Central memory CD4-positive, alpha-beta T cell (primary cell): ENCODE results near the gene EPB41.

Experiments
- DNase-seq: peaks from one replicate; pipeline ENCODE4 v3.0.0; 2022

Gene EPB41

GRCh38 chr1:28891256-28891655 lies 23.1 kb upstream of the EPB41 start:
- no peak for DNase-seq

- DNase-seq = peak; percentile 21
These were observed 20.8 kb upstream of the EPB41 start for GRCh38 chr1:28893403-28894102.

DNA sequence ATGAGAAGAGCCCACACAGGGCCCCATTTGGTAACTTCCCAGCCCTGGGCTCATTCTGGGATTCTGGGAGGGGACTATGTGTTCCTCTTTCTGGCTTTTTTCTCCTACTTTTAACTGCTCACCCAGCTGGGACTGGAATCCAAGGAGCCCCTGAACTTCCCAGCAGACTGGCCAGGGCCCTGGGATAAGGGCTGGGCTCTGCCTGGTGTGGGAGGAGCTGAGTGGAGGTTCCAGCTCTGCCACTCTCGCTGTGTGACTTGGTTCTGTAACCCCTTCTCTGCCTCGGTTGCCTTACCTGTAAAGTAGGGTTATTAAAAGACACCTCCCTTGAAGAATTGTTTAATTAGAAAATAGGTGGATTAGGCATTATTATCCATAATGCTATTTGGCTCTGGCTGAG lies 19.6 kb upstream of the EPB41 start:
- DNase-seq = no peak

DNA sequence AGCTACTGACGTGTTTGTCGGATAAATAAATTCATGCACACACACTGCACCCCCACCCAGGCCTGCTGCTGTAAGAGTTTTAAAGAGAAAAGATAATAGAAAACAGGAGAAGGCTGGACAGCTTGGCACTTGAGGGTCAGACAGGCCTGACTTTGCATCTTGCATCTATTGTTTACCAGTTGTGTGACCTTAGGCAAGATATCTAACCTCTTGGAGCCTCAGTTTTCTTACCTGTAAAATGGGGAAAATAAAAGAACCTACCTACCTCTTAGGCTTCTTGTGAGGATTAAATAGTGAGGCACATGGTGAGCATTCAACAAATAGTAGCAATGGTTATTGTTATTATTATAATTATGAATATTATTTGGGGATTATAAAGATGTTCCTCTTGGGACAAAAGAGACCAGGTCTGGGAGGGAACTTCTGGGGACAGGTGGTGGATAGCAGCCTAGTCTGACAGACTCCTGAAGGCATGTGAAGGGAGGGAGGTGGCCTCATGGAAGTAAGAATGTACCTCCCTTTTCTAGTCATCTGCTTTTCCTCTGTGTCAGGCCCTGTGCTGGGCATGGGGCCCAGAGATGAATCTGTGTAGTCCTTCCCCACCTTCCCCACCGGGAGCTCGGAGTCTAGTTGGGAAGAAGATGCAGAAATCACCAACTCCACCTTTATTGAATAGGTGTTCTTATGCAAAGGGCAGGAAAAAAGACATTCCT lies 18.3 kb upstream of the EPB41 start:
- DNase-seq = no peak

DNA sequence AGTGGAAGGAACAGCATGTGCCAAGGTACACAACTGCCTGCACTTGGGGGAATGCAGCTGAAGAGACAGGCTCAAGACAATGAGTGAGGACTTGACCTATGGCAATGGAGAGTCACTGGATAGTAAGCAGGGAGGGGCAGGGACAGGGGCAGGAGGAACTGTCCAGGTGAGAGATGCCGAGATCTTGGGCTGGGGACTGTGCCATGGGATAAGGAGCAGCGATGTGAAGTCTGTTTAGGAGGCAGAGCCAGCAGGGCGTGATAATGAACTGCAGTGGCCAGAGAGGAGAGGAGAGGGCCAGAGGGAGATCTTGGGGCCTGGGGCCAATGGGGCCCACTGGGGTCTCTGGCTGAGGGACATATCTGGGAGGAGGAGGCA lies 17.8 kb upstream of the EPB41 start:
- DNase-seq = no peak

GRCh38 chr1:28897789-28898188 lies 16.6 kb upstream of the EPB41 start:
- DNase-seq = no peak

DNA sequence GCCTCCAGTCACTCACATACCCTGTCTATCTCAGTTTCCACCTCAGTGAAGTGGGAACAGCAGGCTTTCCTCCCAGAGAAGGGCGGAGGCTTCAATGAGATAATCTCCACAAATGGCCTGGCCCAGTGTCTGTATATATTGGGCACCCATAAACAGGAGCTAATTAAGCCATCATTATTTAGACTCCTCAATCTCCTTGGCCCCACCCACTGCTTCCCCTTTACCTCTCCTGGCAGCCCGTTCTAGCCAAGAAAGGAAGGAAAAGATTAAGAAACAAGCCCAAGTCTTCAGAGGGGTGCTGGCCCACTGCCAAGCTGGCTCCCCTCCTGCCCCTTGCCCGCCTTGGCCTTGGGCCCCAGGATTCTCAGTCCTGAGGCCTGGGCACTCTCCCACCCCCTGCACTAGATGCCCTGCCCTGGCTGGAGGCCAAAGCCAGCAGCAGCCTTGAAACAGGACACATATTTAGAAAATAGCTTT lies 15.9 kb upstream of the EPB41 start:
- DNase-seq = no peak

DNA sequence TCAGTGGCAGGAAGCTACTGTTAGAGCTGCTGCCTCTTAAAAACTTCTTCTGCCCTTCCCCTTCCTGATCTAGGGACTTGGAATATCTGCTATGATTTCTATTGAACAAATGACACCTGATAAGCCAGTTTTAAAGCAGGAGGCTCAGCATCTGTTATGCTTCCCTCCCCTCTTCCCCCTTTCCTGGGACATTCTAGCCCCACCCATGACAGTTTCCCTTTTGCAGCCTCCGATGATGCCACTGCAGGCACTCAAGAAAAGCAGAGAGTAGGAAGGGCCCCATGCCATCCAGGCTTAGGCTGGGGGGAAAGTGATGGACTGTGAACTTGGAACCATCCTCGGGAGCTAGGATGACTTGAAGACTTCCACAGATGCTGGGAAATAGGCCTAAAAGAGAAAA lies 15.1 kb upstream of the EPB41 start:
- DNase-seq = no peak

- no peak for DNase-seq
These were observed 13.8 kb upstream of the EPB41 start for GRCh38 chr1:28900562-28900961.

GRCh38 chr1:28902738-28903137 lies 11.6 kb upstream of the EPB41 start:
- DNase-seq = no peak

- DNase-seq = no peak
These were observed 8.3 kb upstream of the EPB41 start for GRCh38 chr1:28905921-28906666.

- no peak for DNase-seq
These were observed 5.2 kb upstream of the EPB41 start for GRCh38 chr1:28909198-28909597.

- DNase-seq = no peak
These were observed 3.8 kb upstream of the EPB41 start for GRCh38 chr1:28910379-28911115.

GRCh38 chr1:28913786-28914227 lies 562 bp upstream of the EPB41 start:
- DNase-seq = no peak

DNA sequence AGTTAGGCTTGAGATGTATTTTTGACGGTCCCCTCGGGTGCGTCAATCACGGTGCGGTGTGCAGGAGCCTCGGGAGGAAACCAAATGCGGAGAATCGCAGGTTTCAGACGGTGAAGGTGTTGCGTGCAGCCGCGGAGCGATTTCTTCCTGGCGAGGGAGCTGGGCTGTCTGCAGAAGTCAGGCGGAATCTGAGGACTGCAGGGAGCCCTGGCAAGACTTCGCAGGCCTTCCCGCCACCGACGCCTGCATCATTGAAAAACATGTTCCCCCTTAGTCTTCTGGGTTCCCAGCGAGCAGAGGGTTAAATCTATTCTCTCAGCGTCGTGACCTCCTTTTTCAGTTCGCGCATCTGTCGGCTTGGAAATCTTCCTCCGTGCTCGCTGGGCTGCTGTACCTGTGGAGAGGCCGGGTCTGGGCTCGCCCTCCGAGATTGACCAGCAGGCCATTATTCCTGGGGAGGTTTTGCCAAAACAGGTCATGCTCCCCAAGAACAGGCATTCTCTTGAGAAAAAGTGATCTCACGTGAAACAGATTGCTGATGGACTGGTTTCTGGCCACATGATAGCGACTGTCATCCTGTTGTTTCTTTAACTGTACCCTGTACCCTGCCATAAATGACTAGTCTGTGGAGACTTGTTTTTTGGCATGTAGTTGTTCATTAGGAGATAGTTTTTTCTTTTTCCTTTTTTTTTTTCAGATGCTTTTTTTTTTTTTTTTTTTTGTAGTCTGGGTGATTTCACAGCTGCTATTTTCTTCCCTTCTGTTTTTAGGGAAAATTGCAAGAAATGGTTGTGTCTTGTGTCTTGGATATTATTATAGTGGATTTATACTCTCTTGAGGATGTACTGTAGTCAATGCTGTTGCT lies 894 bp downstream of the EPB41 start:
- peak; percentile 55 for DNase-seq

- no peak for DNase-seq
These were observed 3.4 kb downstream of the EPB41 start for GRCh38 chr1:28917757-28918118.

DNA sequence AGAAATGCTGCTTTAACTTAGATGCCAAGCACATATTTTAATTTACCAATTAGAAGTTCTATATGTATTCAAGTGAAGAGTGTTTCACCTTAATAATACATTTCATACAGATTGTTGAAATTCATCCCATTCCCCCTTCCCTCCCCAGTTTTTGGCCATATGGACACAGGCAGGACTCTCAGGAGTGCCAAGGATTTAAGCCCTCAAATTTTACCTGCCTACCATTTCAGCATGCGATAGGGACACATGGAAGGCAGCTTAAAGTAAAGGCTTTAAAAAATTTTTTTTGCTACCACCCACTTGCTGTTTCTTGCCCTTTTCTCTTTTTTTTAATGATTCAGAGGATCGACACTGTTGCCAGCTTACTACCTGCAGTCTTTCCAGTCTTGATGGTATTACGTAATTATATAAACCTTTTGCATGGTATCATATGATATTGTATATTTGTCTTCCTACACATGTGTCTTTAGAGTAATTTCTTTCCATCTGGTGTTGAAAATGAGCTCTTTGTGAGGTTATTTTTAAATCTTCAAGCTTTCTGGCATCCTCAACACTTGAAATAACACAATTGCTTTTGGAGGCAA lies 7.0 kb downstream of the EPB41 start:
- no peak for DNase-seq

DNA sequence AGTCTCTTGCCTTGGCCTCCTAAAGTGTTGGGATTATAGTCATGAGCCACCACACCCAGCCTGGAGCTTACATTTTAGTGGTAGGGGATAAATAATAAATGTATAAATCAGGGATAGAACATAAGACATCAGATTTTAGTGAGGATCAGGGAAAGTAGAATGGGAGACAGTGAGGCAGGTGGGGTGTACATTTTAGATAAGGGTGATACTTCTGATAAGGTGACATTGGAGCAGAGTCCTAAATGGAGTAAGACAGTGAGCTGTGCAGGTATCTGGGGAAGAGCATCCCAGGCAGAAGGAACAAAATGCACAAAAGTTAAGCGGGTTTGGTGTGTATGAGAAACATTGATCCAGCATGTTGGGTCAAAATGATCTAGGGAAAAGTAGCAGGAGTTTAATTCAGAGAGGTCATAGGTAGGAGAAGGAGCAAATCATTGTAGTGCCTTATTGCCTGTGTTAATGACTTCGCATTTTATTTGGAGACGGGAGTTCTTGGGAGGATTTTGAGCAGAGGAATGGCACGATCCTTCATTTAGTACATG lies 11.1 kb downstream of the EPB41 start:
- no peak for DNase-seq

DNA sequence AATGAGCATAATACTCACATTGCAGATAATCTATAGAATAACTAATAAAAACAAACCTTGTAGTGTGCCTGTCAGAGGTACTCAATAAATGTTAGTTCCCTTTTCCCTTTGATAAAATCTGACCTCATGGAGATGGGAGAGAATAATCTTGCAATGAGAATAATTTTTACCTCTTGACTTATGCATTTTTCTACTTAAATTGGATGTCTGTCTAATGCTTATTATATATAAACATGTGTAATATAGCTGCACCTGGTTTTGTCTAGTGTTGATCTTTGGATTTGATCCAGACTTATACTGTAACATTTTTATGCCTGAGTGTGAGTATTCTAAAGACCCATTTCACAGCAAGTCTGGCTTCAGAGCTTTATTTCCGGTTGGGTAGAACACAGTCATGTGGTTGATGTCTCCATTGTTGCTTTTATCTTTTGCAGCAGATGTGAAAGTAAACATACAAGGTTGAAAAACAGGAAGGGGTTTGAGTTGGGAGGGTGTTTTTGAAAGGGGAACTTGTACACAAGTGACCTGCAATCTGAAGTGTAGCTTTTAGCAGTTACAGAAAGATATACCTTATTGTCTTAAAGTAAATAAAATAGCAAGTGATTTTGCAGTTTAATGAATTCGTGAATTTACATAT lies 12.4 kb downstream of the EPB41 start:
- DNase-seq = peak; percentile 87

- DNase-seq = no peak
These were observed 12.9 kb downstream of the EPB41 start for GRCh38 chr1:28927266-28927647.
